ENCODE measurements around the gene FAM120A.
A peak's percentile ranks its signal among the peaks of the same experiment; 100 is the strongest.
"Not testable (repeated sequence)": the region's sequence is repeated elsewhere in the genome, so short reads cannot be mapped to it uniquely, and the experiment has no call there.

The FAM120A gene

GRCh38 chr9:93450945-93451815 lies at the start of gene FAM120A:
Gene FAM120A, plus strand, starts transcription at chr9:93451685. Its CDS starts 231 bp downstream, at chr9:93451916.
- peak; percentile 51 for DNase-seq (ENCODE audit: low read depth)

- no peak for DNase-seq (ENCODE audit: low read depth)
Measured at GRCh38 chr9:93406371-93406770, 45.1 kb upstream of the FAM120A start.

GRCh38 chr9:93413530-93413929 lies 38.0 kb upstream of the FAM120A start:
- DNase-seq (ENCODE audit: low read depth): no peak

DNA sequence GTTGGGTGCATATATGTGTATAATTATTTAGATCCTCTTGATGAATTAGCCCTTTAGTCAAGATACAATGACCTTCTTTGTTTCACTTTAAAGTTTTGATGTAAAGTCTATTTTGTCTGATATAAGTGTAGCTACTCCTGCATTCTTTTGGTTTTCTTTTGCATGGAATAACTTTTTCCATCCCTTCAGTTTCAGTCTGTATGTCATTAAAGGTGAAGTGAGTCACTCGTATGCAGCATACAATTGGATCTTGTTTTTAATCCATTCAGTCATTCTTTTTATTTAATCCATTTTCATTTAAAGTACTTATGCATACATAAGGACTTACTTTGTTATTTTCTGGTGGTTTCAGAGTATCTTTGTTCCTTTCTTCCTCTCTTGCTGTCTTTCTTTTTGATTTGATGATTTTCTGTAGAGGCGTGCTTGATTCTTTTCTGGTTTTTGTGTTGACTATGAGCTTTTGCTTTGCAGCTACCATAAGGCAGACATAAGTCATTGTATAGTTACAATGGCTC lies 36.3 kb upstream of the FAM120A start:
- DNase-seq (ENCODE audit: low read depth): no peak

- no peak for DNase-seq (ENCODE audit: low read depth)
Measured at GRCh38 chr9:93416530-93417235, 34.8 kb upstream of the FAM120A start.

GRCh38 chr9:93417538-93417937 lies 33.9 kb upstream of the FAM120A start:
- DNase-seq (ENCODE audit: low read depth): no peak

DNA sequence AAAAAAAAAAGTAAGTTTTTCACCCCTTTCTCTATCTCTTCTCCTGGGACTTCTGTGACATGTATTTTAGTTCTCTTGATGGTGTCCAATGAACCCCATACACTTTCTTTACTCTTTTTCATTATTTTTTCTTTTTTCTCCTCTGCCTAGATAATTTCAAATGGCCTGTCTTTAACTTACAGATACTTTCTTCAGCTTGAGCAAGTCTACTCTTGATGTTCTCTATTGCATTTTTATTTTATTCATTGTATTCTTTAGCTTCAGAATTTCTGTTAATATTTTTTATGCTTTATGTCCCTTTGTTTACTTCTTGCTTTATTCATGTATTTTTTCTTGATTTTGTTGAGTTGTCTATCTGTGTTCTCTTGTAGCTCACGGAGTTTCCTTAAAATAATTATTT lies 32.5 kb upstream of the FAM120A start:
- DNase-seq (ENCODE audit: low read depth): no peak

DNA sequence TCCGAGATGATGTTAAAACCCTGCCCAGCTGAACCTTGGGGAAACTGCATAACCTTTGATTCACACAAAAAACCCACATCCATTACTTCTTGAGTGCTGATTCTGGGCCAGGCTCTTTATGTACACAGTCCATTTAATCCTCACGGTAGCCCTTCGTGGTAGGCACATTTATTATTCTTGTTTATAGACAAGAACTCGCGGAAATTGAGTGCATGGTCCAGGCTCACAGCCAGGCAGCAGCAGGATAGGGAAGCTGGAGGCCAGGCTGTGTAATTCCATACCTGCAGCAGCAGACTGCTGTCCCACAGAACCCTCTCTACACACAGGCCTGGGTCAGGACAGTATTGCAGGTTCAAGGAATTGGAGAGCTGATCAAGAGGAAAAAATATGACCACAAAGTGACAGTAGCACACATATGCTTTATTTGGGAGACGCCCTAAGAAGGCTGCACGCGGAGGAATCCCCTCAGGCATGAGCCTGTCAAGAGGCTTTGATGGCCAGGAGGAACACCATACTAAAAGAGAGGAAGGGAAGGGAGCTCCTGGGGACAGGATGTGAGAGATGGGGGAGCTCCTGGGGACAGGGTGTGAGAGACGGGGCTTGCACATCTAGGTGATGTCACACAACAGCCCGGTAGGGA lies 28.4 kb upstream of the FAM120A start:
- DNase-seq (ENCODE audit: low read depth): no peak

DNA sequence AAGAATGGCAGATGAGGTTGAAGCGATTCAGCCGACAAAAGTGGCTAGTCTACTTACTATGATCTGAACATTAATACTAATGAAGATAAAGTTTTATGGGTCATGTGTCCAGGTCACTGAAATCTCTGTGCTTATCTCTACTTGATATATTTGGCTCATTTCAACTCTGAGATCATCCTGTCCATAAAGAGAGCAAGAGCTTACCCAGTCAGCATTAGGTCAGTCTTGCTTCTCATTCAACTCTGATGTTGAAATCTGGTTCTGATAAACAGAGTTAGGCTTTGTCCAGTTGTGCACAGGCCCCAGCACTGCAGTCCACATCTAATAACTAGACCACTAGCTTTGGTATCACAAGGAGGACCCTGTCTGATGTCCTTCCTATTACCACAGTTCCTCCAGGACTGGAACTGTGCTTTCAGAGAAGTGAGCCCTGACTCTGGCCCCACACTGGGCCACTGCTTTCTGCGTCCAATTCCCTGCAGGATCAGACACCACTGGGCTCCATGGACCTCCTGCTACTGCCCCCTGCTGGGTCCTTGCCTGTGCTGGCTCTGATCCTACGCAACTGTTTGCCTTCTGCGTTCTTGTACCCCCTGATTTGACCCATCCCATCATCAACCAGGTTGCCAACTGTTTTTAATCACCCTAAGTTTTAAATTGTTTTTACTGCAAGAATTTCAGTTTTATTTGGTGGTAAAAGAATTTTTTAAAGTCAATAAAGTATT lies 23.7 kb upstream of the FAM120A start:
- no peak for DNase-seq (ENCODE audit: low read depth)

DNA sequence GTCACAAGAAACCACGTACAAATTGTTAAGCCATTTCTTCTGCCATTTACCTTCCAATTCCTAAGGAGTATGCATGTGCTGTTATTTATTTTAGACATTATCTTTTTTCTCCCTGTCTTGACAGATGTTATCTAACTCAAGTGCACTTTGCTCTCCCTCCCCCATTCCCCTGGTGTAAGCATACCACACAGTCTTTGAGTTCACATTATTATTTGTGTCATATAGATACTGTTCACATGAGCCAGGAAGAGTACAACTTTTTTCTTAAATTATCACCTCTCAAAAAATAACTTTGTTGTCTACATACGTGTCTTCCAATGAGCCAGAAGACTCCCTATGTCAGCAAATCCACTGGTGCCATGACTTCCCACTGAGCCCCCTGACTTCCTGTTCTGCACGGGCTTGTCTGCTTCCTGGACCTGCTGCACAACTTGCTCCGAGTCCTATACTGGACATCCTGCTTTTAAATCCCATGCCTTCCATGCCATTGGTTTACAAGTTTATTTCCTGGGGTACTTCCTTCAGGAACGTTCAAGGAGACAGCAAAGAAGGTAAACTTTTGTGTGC lies 19.9 kb upstream of the FAM120A start:
- no peak for DNase-seq (ENCODE audit: low read depth)

DNA sequence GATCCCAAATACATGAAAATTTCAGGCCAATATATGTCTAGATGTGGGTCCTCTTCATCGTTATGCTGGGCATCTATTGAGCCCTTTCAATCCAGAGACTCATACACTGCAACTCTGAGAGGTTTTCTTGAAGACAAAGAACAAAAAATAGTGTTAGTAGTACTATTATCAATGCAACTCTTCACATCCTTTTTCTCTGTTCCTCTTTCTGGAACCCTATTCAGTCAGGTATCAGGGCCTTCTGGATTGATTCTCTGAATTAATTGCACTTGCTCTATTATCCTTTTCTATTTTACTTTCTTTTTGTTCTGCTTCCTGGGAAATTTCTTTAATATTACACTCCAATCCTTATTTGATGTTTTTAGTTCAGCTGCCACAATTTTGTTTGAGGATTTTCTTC lies 18.5 kb upstream of the FAM120A start:
- DNase-seq (ENCODE audit: low read depth): no peak

DNA sequence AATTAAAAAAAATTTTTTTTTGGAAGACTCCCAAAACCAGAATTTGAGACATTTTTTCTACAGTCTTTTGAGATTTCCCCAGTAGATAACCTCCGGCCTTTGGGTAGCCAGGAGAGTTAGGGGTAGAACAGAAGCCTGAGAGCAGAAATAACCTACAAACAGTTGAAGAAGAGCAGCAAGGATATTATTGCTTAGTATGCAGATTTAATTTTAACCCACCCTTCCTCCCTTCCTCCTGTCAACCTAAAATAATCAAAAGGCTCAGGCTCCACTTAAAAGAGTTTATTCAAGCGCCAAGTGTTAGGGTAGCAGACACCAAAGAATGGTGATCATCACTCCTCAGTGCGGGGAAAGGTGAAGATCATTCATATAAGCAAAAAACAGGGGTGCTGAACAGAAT lies 17.4 kb upstream of the FAM120A start:
- no peak for DNase-seq (ENCODE audit: low read depth)

- no peak for DNase-seq (ENCODE audit: low read depth)
Measured at GRCh38 chr9:93435386-93435785, 16.1 kb upstream of the FAM120A start.

DNA sequence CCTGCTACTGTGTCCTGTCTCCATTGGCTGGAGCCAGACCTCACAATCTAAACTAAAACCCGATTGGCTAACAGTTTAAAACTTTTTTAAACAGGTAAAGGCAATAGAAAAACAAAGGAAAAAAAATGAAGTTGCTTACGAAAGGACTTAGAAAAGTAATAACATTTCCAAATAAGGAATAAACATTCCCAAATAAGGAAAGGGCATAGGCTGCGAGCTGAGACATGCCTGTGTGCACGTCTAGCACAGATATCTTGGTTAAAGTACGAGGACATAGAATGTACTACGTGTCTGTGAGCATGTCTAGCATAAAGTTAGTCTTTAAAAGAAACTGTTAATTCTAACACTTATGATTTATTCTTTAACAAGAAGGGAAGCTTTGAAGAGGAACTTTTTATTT lies 15.3 kb upstream of the FAM120A start:
- DNase-seq (ENCODE audit: low read depth): no peak

DNA sequence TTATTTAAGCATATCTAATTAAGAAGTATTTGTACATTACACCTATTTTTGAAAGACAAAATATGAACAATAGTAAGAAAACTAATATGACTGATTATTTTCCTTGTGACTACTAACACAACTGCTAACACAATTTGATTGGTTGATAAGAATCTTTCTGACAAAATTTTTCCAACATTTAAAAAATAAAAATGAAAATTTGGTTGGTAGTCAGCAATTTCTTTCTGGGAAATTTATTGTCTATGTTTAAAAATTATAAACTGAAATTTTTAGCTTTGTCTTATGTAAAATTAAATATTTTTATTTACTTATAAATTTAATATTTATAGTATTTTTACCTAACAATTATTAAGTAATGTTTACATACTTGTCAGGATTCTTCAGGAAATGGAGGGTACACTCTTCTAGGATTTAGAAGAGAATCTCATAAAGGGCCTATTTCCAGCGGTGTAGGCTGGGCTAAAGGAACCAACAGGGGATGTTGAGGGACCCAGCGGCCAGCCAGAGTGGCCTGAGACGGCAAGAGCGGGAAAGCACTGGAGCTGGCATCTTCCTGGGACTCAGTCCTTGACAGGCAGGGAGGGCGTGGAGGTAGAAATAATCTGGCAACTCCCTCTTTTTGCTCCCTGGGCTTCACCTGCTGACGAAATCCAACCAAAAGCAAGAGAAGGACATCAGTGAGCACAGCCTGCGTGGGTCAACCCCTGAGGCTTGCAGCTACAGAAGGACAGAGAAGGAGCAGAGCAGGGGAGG lies 14.7 kb upstream of the FAM120A start:
- DNase-seq (ENCODE audit: low read depth): no peak

- no peak for DNase-seq (ENCODE audit: low read depth)
Measured at GRCh38 chr9:93437996-93438395, 13.5 kb upstream of the FAM120A start.

- not testable (repeated sequence) for DNase-seq (ENCODE audit: low read depth)
Measured at GRCh38 chr9:93439301-93439700, 12.2 kb upstream of the FAM120A start.

- DNase-seq (ENCODE audit: low read depth): no peak
Measured at GRCh38 chr9:93440896-93441580, 10.4 kb upstream of the FAM120A start.

- no peak for DNase-seq (ENCODE audit: low read depth)
Measured at GRCh38 chr9:93446073-93446472, 5.4 kb upstream of the FAM120A start.

DNA sequence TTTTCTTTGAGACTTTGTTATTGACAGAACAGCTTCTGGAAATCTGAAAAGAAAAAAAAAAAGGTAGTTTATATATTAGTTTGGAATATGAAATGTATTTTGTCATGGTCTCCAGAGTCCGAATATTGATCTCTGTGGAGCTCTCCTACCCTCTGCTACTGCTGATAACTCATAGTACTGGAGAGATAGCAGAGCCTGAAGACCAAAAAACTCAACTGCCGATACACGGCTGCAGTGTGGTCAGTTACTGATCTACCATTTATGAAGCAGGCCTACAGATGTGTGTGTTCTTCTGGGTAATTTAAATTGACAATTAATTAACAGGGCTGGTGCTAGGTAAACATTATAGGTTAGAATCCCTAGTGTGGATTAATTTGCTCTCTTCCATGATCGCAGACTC lies 3.8 kb upstream of the FAM120A start:
- no peak for DNase-seq (ENCODE audit: low read depth)

Data from stimulated activated CD8-positive, alpha-beta memory T cell treated with anti-CD3 and anti-CD28 coated beads, Interleukin-12 subunit alpha, Interleukin-12 subunit beta, amount 100 ng/mL, for 1 hour (primary cell).